OCI-LY1 (cell line): ENCODE results near the gene CEP83.

ENCODE experiments used
- EZH2 ChIP-seq: fragments of 200-600 bp; sonication (generic), shearing (Covaris generic); IDR thresholded peaks from 2 replicates; pipeline ENCODE4 v1.8.0; 2017; ENCODE audit warnings: borderline replicate concordance, mixed run types, mild to moderate bottlenecking, antibody characterized with exemption, low read length, moderate library complexity, mixed read lengths
- TF ChIP-seq, protein P1 (sequence below): fragments of 200-600 bp; sonication (generic), shearing (Covaris generic); IDR thresholded peaks from 2 replicates; pipeline ENCODE4 v1.5.1; 2017; ENCODE audit warnings: mild to moderate bottlenecking, antibody characterized with exemption, low read length, moderate library complexity, mixed read lengths

DNA sequence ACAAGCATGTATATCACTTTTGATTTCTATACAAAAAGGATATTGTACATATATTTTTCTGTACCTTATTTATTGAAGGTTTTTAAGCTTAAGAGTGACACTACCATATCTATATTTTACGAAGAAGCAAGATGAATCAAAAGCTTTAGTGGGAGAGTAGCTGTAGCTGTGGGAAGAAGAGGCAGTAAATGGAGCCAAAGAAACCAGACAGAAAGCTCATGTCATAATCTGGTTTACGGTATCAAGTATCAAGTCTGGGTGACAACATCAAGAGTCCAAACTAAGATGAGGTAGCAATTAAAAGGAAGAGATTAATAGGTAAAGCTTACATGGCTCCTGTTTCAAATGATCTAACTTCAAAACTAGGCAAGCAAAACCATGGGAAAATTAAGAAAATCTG is 54.8 kb downstream of the CEP83 start:
- TF ChIP-seq, protein P1, sequence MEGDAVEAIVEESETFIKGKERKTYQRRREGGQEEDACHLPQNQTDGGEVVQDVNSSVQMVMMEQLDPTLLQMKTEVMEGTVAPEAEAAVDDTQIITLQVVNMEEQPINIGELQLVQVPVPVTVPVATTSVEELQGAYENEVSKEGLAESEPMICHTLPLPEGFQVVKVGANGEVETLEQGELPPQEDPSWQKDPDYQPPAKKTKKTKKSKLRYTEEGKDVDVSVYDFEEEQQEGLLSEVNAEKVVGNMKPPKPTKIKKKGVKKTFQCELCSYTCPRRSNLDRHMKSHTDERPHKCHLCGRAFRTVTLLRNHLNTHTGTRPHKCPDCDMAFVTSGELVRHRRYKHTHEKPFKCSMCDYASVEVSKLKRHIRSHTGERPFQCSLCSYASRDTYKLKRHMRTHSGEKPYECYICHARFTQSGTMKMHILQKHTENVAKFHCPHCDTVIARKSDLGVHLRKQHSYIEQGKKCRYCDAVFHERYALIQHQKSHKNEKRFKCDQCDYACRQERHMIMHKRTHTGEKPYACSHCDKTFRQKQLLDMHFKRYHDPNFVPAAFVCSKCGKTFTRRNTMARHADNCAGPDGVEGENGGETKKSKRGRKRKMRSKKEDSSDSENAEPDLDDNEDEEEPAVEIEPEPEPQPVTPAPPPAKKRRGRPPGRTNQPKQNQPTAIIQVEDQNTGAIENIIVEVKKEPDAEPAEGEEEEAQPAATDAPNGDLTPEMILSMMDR: no peak
- TF ChIP-seq EZH2: no peak
